Activated B cell treated with CpG ODN at 0.5 μM for 24 hours (primary cell): Measurements from ENCODE around the gene RHOBTB3. TPM values are rescaled to one million over a fixed set of nuclear protein-coding genes. Genes with fewer than 3 reads are reported as not detected.

ENCODE experiments used
- ATAC-seq: fragments of 200-7000 bp; cut with Tn5 transposase; one replicate; pipeline ENCODE4 v1.10.0; 2021; ENCODE audit warnings: low read depth, mild to moderate bottlenecking, moderate library complexity
- CTCF ChIA-PET: fragments of 350-600 bp; sonication (Branson Sonifier 250); formaldehyde crosslinking; loops from one replicate; lab custom pipeline; 2021; ENCODE audit warnings: antibody characterized with exemption; lab: Charles Lee
- POLR2A ChIA-PET: fragments of 350-600 bp; sonication (Branson Sonifier 250); formaldehyde crosslinking; loops from one replicate; lab custom pipeline; 2021; ENCODE audit warnings: antibody characterized with exemption; lab: Charles Lee
- DNase-seq: peaks from one replicate; pipeline ENCODE4 v3.0.0; 2022
- H3K27ac Mint-ChIP-seq: one replicate; pipeline ENCODE4 v1.8.0; 2020; ENCODE audit warnings: mixed read lengths
- H3K27me3 Mint-ChIP-seq: one replicate; pipeline ENCODE4 v1.8.0; 2021; ENCODE audit warnings: mixed read lengths
- H3K36me3 Mint-ChIP-seq: one replicate; pipeline ENCODE4 v1.8.0; 2021; ENCODE audit warnings: low read depth, mixed read lengths
- H3K4me1 Mint-ChIP-seq: one replicate; pipeline ENCODE4 v1.8.0; 2021; ENCODE audit warnings: mixed read lengths
- H3K4me3 Mint-ChIP-seq: one replicate; pipeline ENCODE4 v1.8.0; 2020; ENCODE audit warnings: mild to moderate bottlenecking, mixed read lengths
- H3K9me3 Mint-ChIP-seq: one replicate; pipeline ENCODE4 v1.8.0; 2020; ENCODE audit warnings: mixed read lengths
- CTCF ChIP-seq: fragments of 200-600 bp; IDR thresholded peaks from one replicate; pipeline ENCODE4 v1.8.0; 2022; ENCODE audit warnings: antibody characterized with exemption, mild to moderate bottlenecking
- intact Hi-C: fragments of 100-400 bp; cut with micrococcal nuclease; formaldehyde crosslinking; loops from one replicate; pipeline ENCODE4 v1.15.1; 2024
- total RNA-seq: library from RNA; stranded (reverse); gene quantifications from 2 replicates; pipeline ENCODE4 v1.2.3, GENCODE V29; 2022

The RHOBTB3 gene
- total RNA-seq, 1 donor from 2014 or later: 3.3 TPM

- no peak for ATAC-seq
- no peaks in the 10 kb centered on the region for H3K9me3 Mint-ChIP-seq
- peak overlapping the region; percentile 41 for H3K27ac Mint-ChIP-seq
These were observed 47.7 kb downstream of the RHOBTB3 start for GRCh38 chr5:95778713-95779436.

DNA sequence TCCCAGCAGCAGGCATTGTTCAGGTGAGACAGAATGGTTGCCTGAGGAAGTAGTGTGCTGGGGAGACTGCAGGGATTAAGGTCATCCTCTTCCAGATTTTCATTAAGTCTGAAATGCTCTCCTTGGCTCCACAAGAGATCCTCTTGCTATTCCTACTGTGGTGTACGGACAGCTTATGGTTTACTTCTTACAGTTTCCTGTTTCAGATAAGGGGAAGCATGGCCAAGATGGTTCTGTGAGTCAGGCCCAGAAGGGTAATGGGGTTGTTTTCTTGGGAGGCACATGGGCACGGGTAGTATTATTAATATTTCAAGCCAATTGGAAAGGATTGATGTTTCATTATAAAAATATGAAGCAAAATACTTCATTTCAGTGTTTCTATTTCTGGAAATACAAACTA lies 48.5 kb downstream of the RHOBTB3 start:
- H3K4me1 Mint-ChIP-seq: peaks cover 7% of the 10 kb centered on the region
- H3K36me3 Mint-ChIP-seq: no peaks in the 10 kb centered on the region
- no peaks in the 10 kb centered on the region for H3K27me3 Mint-ChIP-seq
- intact Hi-C loops: loop anchor here (1.0 to 10.0 kb wide), 3 partner anchors 183 to 825 kb away; partner anchors contain the start of gene ELL2
- no peak for TF ChIP-seq CTCF
- no peaks in the 10 kb centered on the region for H3K9me3 Mint-ChIP-seq
- no peak for ATAC-seq
- H3K4me3 Mint-ChIP-seq: no peak overlapping the region
- DNase-seq: no peak
- H3K27ac Mint-ChIP-seq: peak overlapping the region; percentile 61
- CTCF ChIA-PET: interaction anchor here (0.9 to 5.5 kb wide), 8 partner anchors 13 to 135 kb away, joined by 3 to 69 read pairs (median 7); partner anchors contain the start of gene RFESD
- POLR2A ChIA-PET: interaction anchor here (0.6 kb wide), 1 partner anchor 883 kb away, joined by 3 read pairs; no protein-coding TSS in a partner anchor

More at GRCh38 chr5:95778713-95779436, 47.7 kb downstream of the RHOBTB3 start:
- H3K4me3 Mint-ChIP-seq: no peak overlapping the region
- CTCF ChIA-PET: interaction anchor here (0.7 to 5.5 kb wide), 9 partner anchors 12 to 134 kb away, joined by 3 to 69 read pairs (median 5); partner anchors contain the start of gene RFESD
- intact Hi-C loops: loop anchor here (1.0 kb wide), 1 partner anchor 553 kb away; no protein-coding TSS in a partner anchor
- peaks cover 7% of the 10 kb centered on the region for H3K4me1 Mint-ChIP-seq
- POLR2A ChIA-PET: interaction anchor here (0.6 kb wide), 2 partner anchors 884 to 1624 kb away, joined by 3 to 5 read pairs; no protein-coding TSS in a partner anchor
- no peak for TF ChIP-seq CTCF
- no peaks in the 10 kb centered on the region for H3K27me3 Mint-ChIP-seq
- no peaks in the 10 kb centered on the region for H3K36me3 Mint-ChIP-seq
- DNase-seq: no peak

DNA sequence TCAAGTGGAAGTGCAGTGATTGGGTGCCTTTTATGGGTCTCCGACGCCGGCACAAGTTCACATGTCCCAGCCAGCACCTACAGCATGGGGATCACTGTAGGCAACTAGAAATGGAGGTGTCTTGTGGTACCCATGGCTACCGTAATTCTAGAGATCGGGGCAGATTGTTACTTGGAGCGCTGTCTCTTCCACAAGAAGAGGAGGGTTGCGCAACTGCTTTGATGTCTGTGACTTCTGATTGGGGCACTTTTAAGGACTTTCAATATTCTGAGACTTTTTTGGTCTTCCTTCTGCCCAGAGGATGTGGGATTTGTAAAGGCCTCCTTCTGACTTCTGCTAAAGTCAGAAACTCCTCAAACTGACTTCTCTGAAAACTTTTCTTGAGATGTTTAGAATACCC lies 49.5 kb downstream of the RHOBTB3 start:
- intact Hi-C loops: loop anchor here (5.0 to 10.0 kb wide), 2 partner anchors 182 to 824 kb away; partner anchors contain the start of gene ELL2
- Mint-ChIP-seq H3K4me3 (no peak overlapping the region), H3K27me3 (no peaks in the 10 kb centered on the region), H3K27ac (no peak overlapping the region), H3K36me3 (no peaks in the 10 kb centered on the region), H3K9me3 (no peaks in the 10 kb centered on the region), H3K4me1 (peaks cover 7% of the 10 kb centered on the region)
- ChIA-PET POLR2A (interaction anchor here (1.0 to 1.8 kb wide), 10 partner anchors 27 to 134 kb away, joined by 3 to 16 read pairs (median 8); partner anchors contain the start of genes GLRX and RFESD), CTCF (interaction anchor here (1.0 to 7.0 kb wide), 35 partner anchors 9 to 556 kb away, joined by 3 to 389 read pairs (median 6); partner anchors contain the start of genes GLRX, RFESD and RHOBTB3)
- ATAC-seq (no peak), DNase-seq (no peak)
- TF ChIP-seq CTCF: no peak

GRCh38 chr5:95781101-95781583 lies 50.0 kb downstream of the RHOBTB3 start:
- H3K27ac Mint-ChIP-seq: peak overlapping the region; percentile 43
- POLR2A ChIA-PET: interaction anchor here (0.6 to 1.8 kb wide), 11 partner anchors 27 to 137 kb away, joined by 3 to 16 read pairs (median 8); partner anchors contain the start of genes GLRX and RFESD
- peak; percentile 46 for DNase-seq
- ATAC-seq: peak; percentile 99
- H3K4me1 Mint-ChIP-seq: peaks cover 7% of the 10 kb centered on the region
- no peak for TF ChIP-seq CTCF
- H3K4me3 Mint-ChIP-seq: peak overlapping the region; percentile 21
- CTCF ChIA-PET: interaction anchor here (1.0 to 7.0 kb wide), 40 partner anchors 8 to 556 kb away, joined by 3 to 389 read pairs (median 6); partner anchors contain the start of genes GLRX, RFESD and RHOBTB3
- H3K9me3 Mint-ChIP-seq: no peaks in the 10 kb centered on the region
- no peaks in the 10 kb centered on the region for H3K27me3 Mint-ChIP-seq
- intact Hi-C loops: loop anchor here (1.0 to 10.0 kb wide), 9 partner anchors 27 to 824 kb away; partner anchors contain the start of genes ELL2 and GLRX
- H3K36me3 Mint-ChIP-seq: no peaks in the 10 kb centered on the region
